HG03354 (cell line): Measurements from ENCODE around the gene ATF3.

Experiments used
- ATAC-seq: cut with Tn5 transposase; IDR thresholded peaks from one replicate; pipeline ENCODE4 v1.9.1; 2021; ENCODE audit warnings: mild to moderate bottlenecking; ENCODE audit not compliant: unreplicated experiment, poor library complexity, severe bottlenecking

The ATF3 gene

GRCh38 chr1:212608392-212608958 is at the start of gene ATF3:
Gene ATF3 (plus strand): TSS chr1:212608761. CDS start chr1:212615022, 6,261 bp downstream.
- peak; percentile 69 for ATAC-seq

GRCh38 chr1:212559929-212560328 is 48.6 kb upstream of the ATF3 start:
- no peak for ATAC-seq

- no peak for ATAC-seq
Observed at GRCh38 chr1:212560933-212561460, 47.6 kb upstream of the ATF3 start.

GRCh38 chr1:212561501-212561931 is 47.0 kb upstream of the ATF3 start:
- ATAC-seq: no peak

GRCh38 chr1:212562771-212563170 is 45.8 kb upstream of the ATF3 start:
- ATAC-seq: no peak

- ATAC-seq: no peak
Observed at GRCh38 chr1:212565079-212565478, 43.5 kb upstream of the ATF3 start.

- ATAC-seq: no peak
Observed at GRCh38 chr1:212565571-212566305, 42.8 kb upstream of the ATF3 start.

- peak; percentile 98 for ATAC-seq
Observed at GRCh38 chr1:212566522-212567479, 41.8 kb upstream of the ATF3 start.

- ATAC-seq: no peak
Observed at GRCh38 chr1:212567638-212568037, 40.9 kb upstream of the ATF3 start.

GRCh38 chr1:212568978-212569537 is 39.5 kb upstream of the ATF3 start:
- ATAC-seq: no peak

- no peak for ATAC-seq
Observed at GRCh38 chr1:212574732-212575131, 33.8 kb upstream of the ATF3 start.

GRCh38 chr1:212575333-212575732 is 33.2 kb upstream of the ATF3 start:
- ATAC-seq: no peak

- no peak for ATAC-seq
Observed at GRCh38 chr1:212578041-212578440, 30.5 kb upstream of the ATF3 start.

- no peak for ATAC-seq
Observed at GRCh38 chr1:212581034-212581433, 27.5 kb upstream of the ATF3 start.

GRCh38 chr1:212582291-212582690 is 26.3 kb upstream of the ATF3 start:
- ATAC-seq: no peak

- no peak for ATAC-seq
Observed at GRCh38 chr1:212582808-212583615, 25.5 kb upstream of the ATF3 start.

- ATAC-seq: no peak
Observed at GRCh38 chr1:212583643-212584042, 24.9 kb upstream of the ATF3 start.

GRCh38 chr1:212584092-212584886 is 24.3 kb upstream of the ATF3 start:
- ATAC-seq: no peak
